Left ventricle myocardium inferior (tissue), 1 donor: ENCODE measurements around the gene RNF150. TPM values are rescaled to one million over a fixed set of nuclear protein-coding genes. Genes with fewer than 3 reads are reported as not detected.

Experiments
- DNase-seq: peaks from one replicate; pipeline ENCODE4 v3.0.0-alpha.2; 2020
- H3K27ac ChIP-seq: fragments of 200-600 bp; replicated peaks from 2 replicates; pipeline ENCODE4 v1.8.0; 2021
- H3K27me3 ChIP-seq: fragments of 200-600 bp; 2 replicates; pipeline ENCODE4 v1.8.0; 2021; ENCODE audit warnings: low read depth
- H3K36me3 ChIP-seq: fragments of 200-600 bp; 2 replicates; pipeline ENCODE4 v1.8.0; 2021
- H3K4me1 ChIP-seq: fragments of 200-600 bp; 2 replicates; pipeline ENCODE4 v1.8.0; 2021
- H3K4me3 ChIP-seq: fragments of 200-600 bp; 2 replicates; pipeline ENCODE4 v1.8.0; 2021; ENCODE audit warnings: mild to moderate bottlenecking, moderate library complexity
- H3K9me3 ChIP-seq: fragments of 200-600 bp; replicated peaks from 2 replicates; pipeline ENCODE4 v1.8.0; 2021
- CTCF ChIP-seq: fragments of 200-600 bp; IDR thresholded peaks from 2 replicates; pipeline ENCODE4 v1.8.0; 2021; ENCODE audit warnings: antibody characterized with exemption, mild to moderate bottlenecking, borderline replicate concordance
- intact Hi-C: fragments of 100-400 bp; cut with micrococcal nuclease; formaldehyde crosslinking; loops from one replicate; pipeline ENCODE4 v1.11.0; 2022
- total RNA-seq: library from RNA; stranded (reverse); fragmentation: NEBNext Ultra II Directional; extraction: Animal tissue kit (Norgen Biotek cat#: 25700); gene quantifications from one replicate; pipeline ENCODE4 v1.2.1, GENCODE V29; 2021
- donor health status: DM: no; HTN: yes; CAD: no; lungs with severe emphysema.

The RNF150 gene
- total RNA-seq, 1 donor from 2014 or later: 68.0 TPM

GRCh38 chr4:141046255-141046654, 87.0 kb downstream of the RNF150 start:
- H3K4me3 ChIP-seq: no peak overlapping the region
- intact Hi-C loops: no loop called here
- no peak for TF ChIP-seq CTCF
- no peaks in the 10 kb centered on the region for H3K27me3 ChIP-seq
- peaks cover 12% of the 10 kb centered on the region for H3K9me3 ChIP-seq
- peaks cover 27% of the 10 kb centered on the region for H3K4me1 ChIP-seq
- no peaks in the 10 kb centered on the region for H3K36me3 ChIP-seq
- peak overlapping the region; percentile 73 for H3K27ac ChIP-seq
- no peak for DNase-seq

GRCh38 chr4:141045848-141046247, 87.4 kb downstream of the RNF150 start:
- Histone ChIP-seq H3K9me3 (peaks cover 8% of the 10 kb centered on the region), H3K27me3 (no peaks in the 10 kb centered on the region), H3K36me3 (no peaks in the 10 kb centered on the region), H3K4me1 (peaks cover 31% of the 10 kb centered on the region), H3K4me3 (no peak overlapping the region), H3K27ac (peak overlapping the region; percentile 73)
- no peak for TF ChIP-seq CTCF
- DNase-seq: no peak
- intact Hi-C loops: no loop called here

- Histone ChIP-seq H3K27me3 (no peaks in the 10 kb centered on the region), H3K27ac (no peak overlapping the region), H3K36me3 (no peaks in the 10 kb centered on the region), H3K4me3 (no peak overlapping the region), H3K9me3 (no peaks in the 10 kb centered on the region), H3K4me1 (peaks cover 41% of the 10 kb centered on the region)
- DNase-seq: no peak
- intact Hi-C loops: no loop called here
- no peak for TF ChIP-seq CTCF
Observed at GRCh38 chr4:141041021-141041476, 92.2 kb downstream of the RNF150 start.

- Histone ChIP-seq H3K27me3 (no peaks in the 10 kb centered on the region), H3K4me3 (no peak overlapping the region), H3K4me1 (peaks cover 37% of the 10 kb centered on the region), H3K9me3 (peaks cover under 1% of the 10 kb centered on the region), H3K36me3 (no peaks in the 10 kb centered on the region), H3K27ac (no peak overlapping the region)
- TF ChIP-seq CTCF: no peak
- intact Hi-C loops: no loop called here
- DNase-seq: no peak
Observed at GRCh38 chr4:141039156-141039555, 94.1 kb downstream of the RNF150 start.

GRCh38 chr4:141038428-141038827, 94.8 kb downstream of the RNF150 start:
- no peak for TF ChIP-seq CTCF
- intact Hi-C loops: no loop called here
- H3K9me3 ChIP-seq: peaks cover 8% of the 10 kb centered on the region
- H3K4me3 ChIP-seq: no peak overlapping the region
- no peak overlapping the region for H3K27ac ChIP-seq
- H3K4me1 ChIP-seq: peaks cover 37% of the 10 kb centered on the region
- DNase-seq: no peak
- no peaks in the 10 kb centered on the region for H3K27me3 ChIP-seq
- no peaks in the 10 kb centered on the region for H3K36me3 ChIP-seq

GRCh38 chr4:141037446-141037845, 95.8 kb downstream of the RNF150 start:
- Histone ChIP-seq H3K4me3 (no peak overlapping the region), H3K36me3 (no peaks in the 10 kb centered on the region), H3K27ac (peak overlapping the region; percentile 7), H3K4me1 (peaks cover 37% of the 10 kb centered on the region), H3K27me3 (no peaks in the 10 kb centered on the region), H3K9me3 (peaks cover 11% of the 10 kb centered on the region)
- DNase-seq: no peak
- TF ChIP-seq CTCF: no peak
- intact Hi-C loops: no loop called here
